ENCODE results near the gene MYB. TPM values are rescaled to one million over a fixed set of nuclear protein-coding genes. Genes with fewer than 3 reads are reported as not detected.

Gene MYB
- total and polyA plus RNA-seq, 2 donors (not counting 1 experiment from before 2014, with no cell fraction given), result under 0.01 to 0.16 TPM

DNA sequence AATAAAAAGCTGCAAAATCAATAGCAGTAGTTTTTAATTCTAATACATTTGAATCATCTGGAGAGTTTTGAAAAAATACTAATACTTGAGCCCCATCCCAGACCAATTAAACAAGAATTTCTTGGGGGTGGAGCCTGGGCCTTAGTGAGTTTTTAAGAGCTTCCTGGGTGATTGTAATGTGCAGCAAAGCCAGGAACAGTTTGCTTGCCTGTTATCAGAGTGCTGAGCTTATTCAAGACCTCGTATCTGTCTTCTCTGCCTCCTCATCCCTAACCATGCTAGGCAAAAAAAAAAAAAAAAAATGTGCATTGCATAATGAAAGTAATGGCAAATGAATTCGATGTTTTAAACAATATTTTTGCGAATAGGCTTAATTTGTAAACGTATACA lies 36.4 kb upstream of the MYB start:
- Histone ChIP-seq H3K27me3 (ENCODE audit: control insufficient read depth, insufficient read depth, low read length) (peaks cover 6% of the 10 kb centered on the region), H3K4me3 (replicated peaks in 1 of 4; ENCODE audit: control extremely low read depth in 1 of 4, insufficient read depth in 1 of 4, low read depth in 3 of 4, low read length in 4 of 4) (no peak overlapping the region), H3K9me3 (ENCODE audit: control insufficient read depth, insufficient read depth, low read depth, low read length) (no peaks in the 10 kb centered on the region), H3K27ac (ENCODE audit: insufficient read depth, low read length) (no peak overlapping the region), H3K79me2 (ENCODE audit: control insufficient read depth, insufficient read depth, low read length) (no peaks in the 10 kb centered on the region), H3K36me3 (ENCODE audit: control insufficient read depth, insufficient read depth, low read length) (no peaks in the 10 kb centered on the region), H4K20me1 (ENCODE audit: control insufficient read depth, extremely low read depth, insufficient read depth, low read length) (no peaks in the 10 kb centered on the region), H3K4me1 (ENCODE audit: control insufficient read depth, extremely low read depth, insufficient read depth, low read length) (peaks cover 2% of the 10 kb centered on the region), H2AFZ (ENCODE audit: low read length) (no peak overlapping the region), H3K4me2 (ENCODE audit: extremely low read depth, insufficient read depth, low read length) (no peak overlapping the region), H3K9ac (ENCODE audit: insufficient read depth, low read length) (no peak overlapping the region)
- no peak for DNase-seq (ENCODE audit: low read depth in 2 of 2)
- TF ChIP-seq EZH2 (IDR thresholded peaks at IDR 0.05; ENCODE audit: low read length, missing control alignments), result no peak
- TF ChIP-seq CTCF (conservative IDR thresholded peaks at IDR 0.05 in 1 of 2, IDR thresholded peaks at IDR 0.05 in 1 of 2; ENCODE audit: low read depth in 1 of 2, low read length in 2 of 2), result no peak

DNA sequence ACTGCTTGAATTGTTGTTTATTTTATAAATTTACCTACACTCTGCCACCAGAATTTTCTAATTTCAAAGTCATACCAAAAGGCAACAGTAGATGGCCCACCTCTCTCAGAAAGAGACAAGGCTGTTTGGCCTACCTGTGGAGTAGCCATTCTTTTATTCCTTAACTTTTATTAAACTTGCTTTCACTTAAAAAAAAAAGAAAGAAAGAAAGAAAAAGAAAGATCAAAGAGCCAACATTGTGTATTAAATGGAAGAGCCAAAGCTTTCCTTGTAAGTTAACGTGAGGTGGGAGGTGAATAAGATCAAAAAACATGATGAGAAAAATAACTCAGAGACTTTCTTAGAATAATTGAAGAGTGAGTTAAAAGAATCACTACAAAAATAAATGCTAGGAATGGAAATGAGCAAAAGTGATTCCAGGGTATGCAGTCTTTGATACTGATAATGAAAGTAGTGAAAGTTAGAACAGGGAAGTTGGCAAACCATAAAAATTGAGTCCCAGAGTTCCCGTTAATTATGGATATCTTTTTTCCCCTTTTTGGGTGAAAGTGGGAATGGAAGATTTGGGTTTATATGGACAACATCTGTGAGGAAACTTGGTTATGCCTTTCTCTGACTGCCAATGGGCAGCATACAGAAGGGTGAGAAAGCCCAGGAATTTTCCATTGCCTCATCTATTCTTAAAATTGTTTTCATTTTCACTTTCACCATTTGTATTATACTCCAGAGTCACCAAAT lies 35.9 kb upstream of the MYB start:
- no peak for TF ChIP-seq EZH2 (IDR thresholded peaks at IDR 0.05; ENCODE audit: low read length, missing control alignments)
- TF ChIP-seq CTCF (conservative IDR thresholded peaks at IDR 0.05 in 1 of 2, IDR thresholded peaks at IDR 0.05 in 1 of 2; ENCODE audit: low read depth in 1 of 2, low read length in 2 of 2), result peak; percentile 49 to 62
- no peaks in the 10 kb centered on the region for H3K36me3 ChIP-seq (ENCODE audit: control insufficient read depth, insufficient read depth, low read length)
- H3K27ac ChIP-seq (ENCODE audit: insufficient read depth, low read length), result no peak overlapping the region
- H3K79me2 ChIP-seq (ENCODE audit: control insufficient read depth, insufficient read depth, low read length), result no peaks in the 10 kb centered on the region
- H3K9ac ChIP-seq (ENCODE audit: insufficient read depth, low read length), result no peak overlapping the region
- no peak overlapping the region for H2AFZ ChIP-seq (ENCODE audit: low read length)
- H3K4me1 ChIP-seq (ENCODE audit: control insufficient read depth, extremely low read depth, insufficient read depth, low read length), result peaks cover 2% of the 10 kb centered on the region
- H3K4me2 ChIP-seq (ENCODE audit: extremely low read depth, insufficient read depth, low read length), result no peak overlapping the region
- no peaks in the 10 kb centered on the region for H3K9me3 ChIP-seq (ENCODE audit: control insufficient read depth, insufficient read depth, low read depth, low read length)
- peak; percentile 33 to 37 for DNase-seq (ENCODE audit: low read depth in 2 of 2)
- H3K4me3 ChIP-seq (replicated peaks in 1 of 4; ENCODE audit: control extremely low read depth in 1 of 4, insufficient read depth in 1 of 4, low read depth in 3 of 4, low read length in 4 of 4), result no peak overlapping the region
- peaks cover 6% of the 10 kb centered on the region for H3K27me3 ChIP-seq (ENCODE audit: control insufficient read depth, insufficient read depth, low read length)
- no peaks in the 10 kb centered on the region for H4K20me1 ChIP-seq (ENCODE audit: control insufficient read depth, extremely low read depth, insufficient read depth, low read length)

DNA sequence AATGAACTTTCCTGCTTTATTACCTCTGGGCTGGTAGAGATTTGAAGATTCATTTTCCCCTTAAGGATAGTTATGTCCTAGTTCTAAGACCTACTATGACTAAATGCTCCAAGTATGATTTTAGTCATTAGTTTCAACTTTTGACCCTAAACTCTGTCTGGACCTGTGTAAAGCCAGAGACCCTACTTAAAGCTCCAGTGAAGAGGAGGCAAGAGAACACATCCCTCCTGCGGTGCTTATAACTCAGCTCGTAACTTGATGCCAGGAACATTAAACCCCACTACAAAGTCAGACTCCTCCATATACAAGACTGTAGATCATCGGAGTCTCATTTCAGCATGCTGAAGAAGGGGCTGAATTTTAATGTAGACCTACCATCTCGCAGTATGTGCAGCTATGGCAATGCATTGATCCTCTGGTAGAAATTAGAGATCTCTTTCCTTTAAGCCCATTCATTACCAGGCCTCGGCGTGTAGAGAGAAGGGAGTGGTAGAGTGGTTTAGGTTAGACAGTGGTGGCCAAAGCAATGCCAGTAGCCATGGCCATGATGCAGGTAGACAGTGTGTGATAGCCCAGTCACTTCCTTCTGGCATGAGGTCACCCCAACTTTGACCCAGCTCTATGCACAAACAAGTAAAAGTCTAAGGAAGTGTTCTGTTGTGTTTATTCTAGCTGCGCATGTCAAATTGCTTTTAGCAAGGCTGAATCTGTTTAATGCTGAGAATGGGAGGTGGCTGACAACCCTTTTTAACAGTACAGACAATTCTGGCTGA lies 34.8 kb upstream of the MYB start:
- peak in 1 of 2 donors; percentile 91 for DNase-seq (ENCODE audit: low read depth in 2 of 2)
- Histone ChIP-seq H3K4me2 (ENCODE audit: extremely low read depth, insufficient read depth, low read length) (no peak overlapping the region), H4K20me1 (ENCODE audit: control insufficient read depth, extremely low read depth, insufficient read depth, low read length) (no peaks in the 10 kb centered on the region), H3K27me3 (ENCODE audit: control insufficient read depth, insufficient read depth, low read length) (peaks cover 6% of the 10 kb centered on the region), H2AFZ (ENCODE audit: low read length) (no peak overlapping the region), H3K79me2 (ENCODE audit: control insufficient read depth, insufficient read depth, low read length) (no peaks in the 10 kb centered on the region), H3K9me3 (ENCODE audit: control insufficient read depth, insufficient read depth, low read depth, low read length) (no peaks in the 10 kb centered on the region), H3K4me1 (ENCODE audit: control insufficient read depth, extremely low read depth, insufficient read depth, low read length) (peaks cover 2% of the 10 kb centered on the region), H3K9ac (ENCODE audit: insufficient read depth, low read length) (no peak overlapping the region), H3K4me3 (replicated peaks in 1 of 4; ENCODE audit: control extremely low read depth in 1 of 4, insufficient read depth in 1 of 4, low read depth in 3 of 4, low read length in 4 of 4) (no peak overlapping the region), H3K27ac (ENCODE audit: insufficient read depth, low read length) (no peak overlapping the region), H3K36me3 (ENCODE audit: control insufficient read depth, insufficient read depth, low read length) (no peaks in the 10 kb centered on the region)
- no peak for TF ChIP-seq EZH2 (IDR thresholded peaks at IDR 0.05; ENCODE audit: low read length, missing control alignments)
- no peak for TF ChIP-seq CTCF (conservative IDR thresholded peaks at IDR 0.05 in 1 of 2, IDR thresholded peaks at IDR 0.05 in 1 of 2; ENCODE audit: low read depth in 1 of 2, low read length in 2 of 2)

Data from fibroblast of lung (primary cell).